Lower leg skin (tissue), 3 donors: ENCODE data around the gene PJA1.

Source experiments
- CTCF ChIP-seq, 3 donors: fragments of 450-650 bp; IDR thresholded peaks; one replicate each; pipeline ENCODE4 v1.5.1; 2016; ENCODE audit warnings: antibody characterized with exemption in 3 of 3, mild to moderate bottlenecking in 3 of 3, moderate library complexity in 2 of 3
- POLR2A ChIP-seq, 2 donors: fragments of 450-650 bp; IDR thresholded peaks; one replicate each; pipeline ENCODE4 v1.6.1; 2016 to 2017; ENCODE audit warnings: antibody characterized with exemption in 2 of 2, mild to moderate bottlenecking in 1 of 2, moderate library complexity in 1 of 2

- TF ChIP-seq CTCF (IDR thresholded peaks at IDR 0.05): no peak
- no peak for TF ChIP-seq POLR2A (IDR thresholded peaks at IDR 0.05)
These were observed 6.9 kb downstream of the PJA1 start for GRCh38 chrX:69158166-69158980.
